Measurements from ENCODE around the gene CPT1B.

DNA sequence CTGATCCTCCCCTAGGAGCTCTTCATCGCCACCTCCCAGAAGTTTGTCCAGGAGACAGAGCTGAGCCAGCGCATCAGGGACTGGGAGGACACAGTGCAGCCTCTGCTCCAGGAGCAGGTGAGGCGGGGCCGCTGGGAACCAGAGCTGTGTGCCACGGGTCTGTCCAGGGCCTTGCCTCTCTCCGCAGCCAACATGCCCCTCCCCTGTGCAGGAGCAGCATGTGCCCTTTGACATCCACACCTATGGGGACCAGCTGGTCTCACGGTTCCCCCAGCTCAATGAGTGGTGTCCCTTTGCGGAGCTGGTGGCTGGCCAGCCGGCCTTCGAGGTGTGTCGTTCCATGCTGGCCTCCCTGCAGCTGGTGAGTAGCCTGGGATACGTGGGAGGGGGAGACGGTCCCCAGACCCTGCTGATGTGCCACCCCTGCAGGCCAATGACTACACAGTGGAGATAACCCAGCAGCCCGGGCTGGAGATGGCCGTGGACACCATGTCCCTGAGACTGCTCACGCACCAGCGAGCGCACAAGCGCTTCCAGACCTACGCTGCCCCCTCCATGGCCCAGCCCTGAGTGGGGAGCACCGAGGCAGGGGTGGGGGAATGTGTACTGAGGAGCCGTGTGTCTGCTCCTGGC is 55.3 kb downstream of the CPT1B start:
- no peak for TF ChIP-seq POLR2AphosphoS5 (IDR thresholded peaks at IDR 0.05)
- TF ChIP-seq, protein P1, sequence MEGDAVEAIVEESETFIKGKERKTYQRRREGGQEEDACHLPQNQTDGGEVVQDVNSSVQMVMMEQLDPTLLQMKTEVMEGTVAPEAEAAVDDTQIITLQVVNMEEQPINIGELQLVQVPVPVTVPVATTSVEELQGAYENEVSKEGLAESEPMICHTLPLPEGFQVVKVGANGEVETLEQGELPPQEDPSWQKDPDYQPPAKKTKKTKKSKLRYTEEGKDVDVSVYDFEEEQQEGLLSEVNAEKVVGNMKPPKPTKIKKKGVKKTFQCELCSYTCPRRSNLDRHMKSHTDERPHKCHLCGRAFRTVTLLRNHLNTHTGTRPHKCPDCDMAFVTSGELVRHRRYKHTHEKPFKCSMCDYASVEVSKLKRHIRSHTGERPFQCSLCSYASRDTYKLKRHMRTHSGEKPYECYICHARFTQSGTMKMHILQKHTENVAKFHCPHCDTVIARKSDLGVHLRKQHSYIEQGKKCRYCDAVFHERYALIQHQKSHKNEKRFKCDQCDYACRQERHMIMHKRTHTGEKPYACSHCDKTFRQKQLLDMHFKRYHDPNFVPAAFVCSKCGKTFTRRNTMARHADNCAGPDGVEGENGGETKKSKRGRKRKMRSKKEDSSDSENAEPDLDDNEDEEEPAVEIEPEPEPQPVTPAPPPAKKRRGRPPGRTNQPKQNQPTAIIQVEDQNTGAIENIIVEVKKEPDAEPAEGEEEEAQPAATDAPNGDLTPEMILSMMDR (IDR thresholded peaks at IDR 0.05; ENCODE audit: poor library complexity, severe bottlenecking) = no peak
- no peak for TF ChIP-seq EP300 (conservative IDR thresholded peaks at IDR 0.05; ENCODE audit: poor library complexity, severe bottlenecking)
- no peak for TF ChIP-seq EZH2 (IDR thresholded peaks at IDR 0.05; ENCODE audit: borderline replicate concordance, insufficient read depth, low read length, poor library complexity, severe bottlenecking)
- TF ChIP-seq RAD21 (conservative IDR thresholded peaks at IDR 0.05) = no peak
- TF ChIP-seq MXI1 (conservative IDR thresholded peaks at IDR 0.05; ENCODE audit: poor library complexity, severe bottlenecking) = no peak
- TF ChIP-seq, protein P2, sequence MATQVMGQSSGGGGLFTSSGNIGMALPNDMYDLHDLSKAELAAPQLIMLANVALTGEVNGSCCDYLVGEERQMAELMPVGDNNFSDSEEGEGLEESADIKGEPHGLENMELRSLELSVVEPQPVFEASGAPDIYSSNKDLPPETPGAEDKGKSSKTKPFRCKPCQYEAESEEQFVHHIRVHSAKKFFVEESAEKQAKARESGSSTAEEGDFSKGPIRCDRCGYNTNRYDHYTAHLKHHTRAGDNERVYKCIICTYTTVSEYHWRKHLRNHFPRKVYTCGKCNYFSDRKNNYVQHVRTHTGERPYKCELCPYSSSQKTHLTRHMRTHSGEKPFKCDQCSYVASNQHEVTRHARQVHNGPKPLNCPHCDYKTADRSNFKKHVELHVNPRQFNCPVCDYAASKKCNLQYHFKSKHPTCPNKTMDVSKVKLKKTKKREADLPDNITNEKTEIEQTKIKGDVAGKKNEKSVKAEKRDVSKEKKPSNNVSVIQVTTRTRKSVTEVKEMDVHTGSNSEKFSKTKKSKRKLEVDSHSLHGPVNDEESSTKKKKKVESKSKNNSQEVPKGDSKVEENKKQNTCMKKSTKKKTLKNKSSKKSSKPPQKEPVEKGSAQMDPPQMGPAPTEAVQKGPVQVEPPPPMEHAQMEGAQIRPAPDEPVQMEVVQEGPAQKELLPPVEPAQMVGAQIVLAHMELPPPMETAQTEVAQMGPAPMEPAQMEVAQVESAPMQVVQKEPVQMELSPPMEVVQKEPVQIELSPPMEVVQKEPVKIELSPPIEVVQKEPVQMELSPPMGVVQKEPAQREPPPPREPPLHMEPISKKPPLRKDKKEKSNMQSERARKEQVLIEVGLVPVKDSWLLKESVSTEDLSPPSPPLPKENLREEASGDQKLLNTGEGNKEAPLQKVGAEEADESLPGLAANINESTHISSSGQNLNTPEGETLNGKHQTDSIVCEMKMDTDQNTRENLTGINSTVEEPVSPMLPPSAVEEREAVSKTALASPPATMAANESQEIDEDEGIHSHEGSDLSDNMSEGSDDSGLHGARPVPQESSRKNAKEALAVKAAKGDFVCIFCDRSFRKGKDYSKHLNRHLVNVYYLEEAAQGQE (IDR thresholded peaks at IDR 0.05; ENCODE audit: borderline replicate concordance) = no peak
- TF ChIP-seq TAF1 (IDR thresholded peaks at IDR 0.05; ENCODE audit: low read depth) = no peak

Data from neural cell (in vitro differentiated cells).